ENCODE data around the gene PRRG3. TPM values are rescaled to one million over a fixed set of nuclear protein-coding genes. Genes with fewer than 3 reads are reported as not detected.

The PRRG3 gene
- polyA plus RNA-seq, 3 donors from 2014 or later = not detected

GRCh38 chrX:151699746-151700145 is 4.5 kb downstream of the PRRG3 start:
- Mint-ChIP-seq H3K27me3 (ENCODE audit: low read depth in 3 of 3) (peaks cover 0 to 6% (median 1%) of the 10 kb centered on the region in 3 donors), H3K9me3 (no peaks in the 10 kb centered on the region), H3K4me1 (no peaks in the 10 kb centered on the region), H3K4me3 (no peak overlapping the region), H3K27ac (no peak overlapping the region), H3K36me3 (no peaks in the 10 kb centered on the region)
- DNase-seq = no peak

GRCh38 chrX:151700581-151700980 is 5.3 kb downstream of the PRRG3 start:
- no peak for DNase-seq
- Mint-ChIP-seq H3K4me1 (no peaks in the 10 kb centered on the region), H3K36me3 (no peaks in the 10 kb centered on the region), H3K27me3 (ENCODE audit: low read depth in 3 of 3) (peaks cover 0 to 4% (median 1%) of the 10 kb centered on the region in 3 donors), H3K27ac (no peak overlapping the region), H3K4me3 (no peak overlapping the region), H3K9me3 (no peaks in the 10 kb centered on the region)

- H3K9me3 Mint-ChIP-seq = no peaks in the 10 kb centered on the region
- no peaks in the 10 kb centered on the region for H3K4me1 Mint-ChIP-seq
- no peak for DNase-seq
- H3K27me3 Mint-ChIP-seq (ENCODE audit: low read depth in 3 of 3) = peaks cover 0 to 2% (median 1%) of the 10 kb centered on the region in 3 donors
- no peak overlapping the region for H3K27ac Mint-ChIP-seq
- H3K4me3 Mint-ChIP-seq = no peak overlapping the region
- H3K36me3 Mint-ChIP-seq = no peaks in the 10 kb centered on the region
Observed at GRCh38 chrX:151701071-151701470, 5.8 kb downstream of the PRRG3 start.

- DNase-seq = no peak
- Mint-ChIP-seq H3K36me3 (no peaks in the 10 kb centered on the region), H3K9me3 (no peaks in the 10 kb centered on the region), H3K4me1 (no peaks in the 10 kb centered on the region), H3K4me3 (no peak overlapping the region), H3K27ac (no peak overlapping the region), H3K27me3 (ENCODE audit: low read depth in 3 of 3) (peaks cover 0 to 2% (median 1%) of the 10 kb centered on the region in 3 donors)
Observed at GRCh38 chrX:151701531-151701930, 6.3 kb downstream of the PRRG3 start.

- H3K36me3 Mint-ChIP-seq = no peaks in the 10 kb centered on the region
- H3K4me3 Mint-ChIP-seq = no peak overlapping the region
- no peak overlapping the region for H3K27ac Mint-ChIP-seq
- H3K4me1 Mint-ChIP-seq = no peaks in the 10 kb centered on the region
- DNase-seq = no peak
- H3K9me3 Mint-ChIP-seq = no peaks in the 10 kb centered on the region
- H3K27me3 Mint-ChIP-seq (ENCODE audit: low read depth in 3 of 3) = peaks cover 0 to 2% (median 1%) of the 10 kb centered on the region in 3 donors
Observed at GRCh38 chrX:151702026-151702714, 6.9 kb downstream of the PRRG3 start.

GRCh38 chrX:151702741-151703340 is 7.6 kb downstream of the PRRG3 start:
- H3K9me3 Mint-ChIP-seq = no peaks in the 10 kb centered on the region
- no peaks in the 10 kb centered on the region for H3K4me1 Mint-ChIP-seq
- H3K27ac Mint-ChIP-seq = no peak overlapping the region
- no peaks in the 10 kb centered on the region for H3K36me3 Mint-ChIP-seq
- peaks cover 0 to 3% (median 2%) of the 10 kb centered on the region in 3 donors for H3K27me3 Mint-ChIP-seq (ENCODE audit: low read depth in 3 of 3)
- DNase-seq = no peak
- H3K4me3 Mint-ChIP-seq = no peak overlapping the region

GRCh38 chrX:151703487-151703886 is 8.2 kb downstream of the PRRG3 start:
- H3K9me3 Mint-ChIP-seq = no peaks in the 10 kb centered on the region
- H3K4me3 Mint-ChIP-seq = no peak overlapping the region

GRCh38 chrX:151704041-151704663 is 8.9 kb downstream of the PRRG3 start:
- Mint-ChIP-seq H3K27ac (no peak overlapping the region), H3K4me3 (no peak overlapping the region), H3K36me3 (no peaks in the 10 kb centered on the region), H3K9me3 (no peaks in the 10 kb centered on the region), H3K4me1 (no peaks in the 10 kb centered on the region), H3K27me3 (ENCODE audit: low read depth in 3 of 3) (peaks cover 0 to 3% (median 2%) of the 10 kb centered on the region in 3 donors)
- no peak for DNase-seq

More at GRCh38 chrX:151703487-151703886, 8.2 kb downstream of the PRRG3 start:
- peaks cover 0 to 3% (median 2%) of the 10 kb centered on the region in 3 donors for H3K27me3 Mint-ChIP-seq (ENCODE audit: low read depth in 3 of 3)
- H3K36me3 Mint-ChIP-seq = no peaks in the 10 kb centered on the region
- H3K27ac Mint-ChIP-seq = no peak overlapping the region
- DNase-seq = no peak
- no peaks in the 10 kb centered on the region for H3K4me1 Mint-ChIP-seq

- H3K4me3 Mint-ChIP-seq = no peak overlapping the region
- no peak for DNase-seq
- no peaks in the 10 kb centered on the region for H3K9me3 Mint-ChIP-seq
- H3K27me3 Mint-ChIP-seq (ENCODE audit: low read depth in 3 of 3) = peaks cover 3% of the 10 kb centered on the region in 3 donors
- no peaks in the 10 kb centered on the region for H3K36me3 Mint-ChIP-seq
- H3K27ac Mint-ChIP-seq = no peak overlapping the region
- H3K4me1 Mint-ChIP-seq = no peaks in the 10 kb centered on the region
Observed at GRCh38 chrX:151708821-151709220, 13.6 kb downstream of the PRRG3 start.

- Mint-ChIP-seq H3K36me3 (no peaks in the 10 kb centered on the region), H3K27ac (no peak overlapping the region), H3K4me3 (no peak overlapping the region), H3K9me3 (no peaks in the 10 kb centered on the region), H3K27me3 (ENCODE audit: low read depth in 3 of 3) (peaks cover 2 to 4% (median 3%) of the 10 kb centered on the region in 3 donors), H3K4me1 (no peaks in the 10 kb centered on the region)
- DNase-seq = no peak
Observed at GRCh38 chrX:151710457-151710856, 15.2 kb downstream of the PRRG3 start.

- Mint-ChIP-seq H3K4me3 (no peak overlapping the region), H3K9me3 (no peaks in the 10 kb centered on the region), H3K36me3 (no peaks in the 10 kb centered on the region), H3K27me3 (ENCODE audit: low read depth in 3 of 3) (peaks cover 2 to 8% (median 4%) of the 10 kb centered on the region in 3 donors), H3K27ac (no peak overlapping the region), H3K4me1 (no peaks in the 10 kb centered on the region)
- DNase-seq = no peak
Observed at GRCh38 chrX:151711154-151711553, 15.9 kb downstream of the PRRG3 start.

GRCh38 chrX:151711787-151712186 is 16.5 kb downstream of the PRRG3 start:
- H3K36me3 Mint-ChIP-seq = no peaks in the 10 kb centered on the region
- no peak for DNase-seq
- peaks cover 2 to 10% (median 6%) of the 10 kb centered on the region in 3 donors for H3K27me3 Mint-ChIP-seq (ENCODE audit: low read depth in 3 of 3)
- H3K27ac Mint-ChIP-seq = no peak overlapping the region
- H3K9me3 Mint-ChIP-seq = no peaks in the 10 kb centered on the region
- no peaks in the 10 kb centered on the region for H3K4me1 Mint-ChIP-seq
- H3K4me3 Mint-ChIP-seq = no peak overlapping the region

- H3K4me3 Mint-ChIP-seq = no peak overlapping the region
- no peaks in the 10 kb centered on the region for H3K36me3 Mint-ChIP-seq
- no peaks in the 10 kb centered on the region for H3K9me3 Mint-ChIP-seq
- DNase-seq = no peak
- H3K27ac Mint-ChIP-seq = no peak overlapping the region
- H3K4me1 Mint-ChIP-seq = no peaks in the 10 kb centered on the region
- H3K27me3 Mint-ChIP-seq (ENCODE audit: low read depth in 3 of 3) = peaks cover under 1 to 11% (median 6%) of the 10 kb centered on the region in 3 donors
Observed at GRCh38 chrX:151712253-151712652, 17.0 kb downstream of the PRRG3 start.

- Mint-ChIP-seq H3K27ac (no peak overlapping the region), H3K4me3 (no peak overlapping the region), H3K27me3 (ENCODE audit: low read depth in 3 of 3) (peaks cover 0 to 11% (median 6%) of the 10 kb centered on the region in 3 donors), H3K9me3 (no peaks in the 10 kb centered on the region), H3K4me1 (no peaks in the 10 kb centered on the region), H3K36me3 (no peaks in the 10 kb centered on the region)
- DNase-seq = no peak
Observed at GRCh38 chrX:151713849-151714248, 18.6 kb downstream of the PRRG3 start.

All from immature natural killer cell (primary cell).